NCI-H524 treated with DMSO at 0.1 percent for 48 hours (cell line): ENCODE measurements around the gene S100A14.
"Not testable (repeated sequence)": the region's sequence is repeated elsewhere in the genome, so short reads cannot be mapped to it uniquely, and the experiment has no call there.

Experiments
- DNase-seq: peaks from one replicate; lab custom pipeline; 2025; lab: John Stamatoyannopoulos, UW

S100A14 gene

DNA sequence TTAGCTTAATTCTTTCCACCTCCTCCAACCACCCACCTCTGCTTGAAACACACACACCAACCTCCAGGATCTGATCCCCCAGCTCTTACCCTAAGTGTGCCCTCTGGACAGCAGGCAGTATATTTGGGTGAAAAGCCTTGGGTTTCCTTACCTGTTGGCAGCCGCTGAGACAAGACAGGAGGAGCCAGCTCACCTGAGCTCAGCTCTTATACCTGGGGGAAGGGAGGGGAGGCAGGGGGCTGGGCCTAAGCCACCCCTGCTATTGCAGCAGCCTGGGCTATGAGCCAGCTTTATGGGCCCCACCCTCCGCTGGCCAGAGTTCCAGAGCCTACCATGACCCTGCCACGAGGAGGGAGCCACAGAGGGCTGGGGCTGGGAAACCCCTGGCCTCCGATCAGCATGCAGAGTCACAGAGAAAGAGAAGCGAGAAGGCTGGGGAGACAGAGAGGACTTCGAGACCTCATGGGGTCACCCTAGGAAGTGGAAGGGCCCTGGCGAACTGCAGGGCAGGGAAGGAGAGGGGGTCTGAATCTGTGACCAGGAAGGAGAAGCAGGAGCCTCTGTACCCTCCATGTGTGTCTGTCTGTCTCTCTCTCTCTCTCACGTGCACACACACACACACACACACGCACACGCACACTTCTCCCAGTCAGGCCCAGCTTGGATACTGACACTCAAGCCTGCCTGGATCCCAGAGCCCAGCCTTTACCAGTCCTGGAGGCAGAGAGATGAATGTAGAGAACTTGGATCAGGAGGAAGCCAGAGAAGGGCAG is at the start of gene S100A14:
Gene S100A14 (minus strand): TSS at position 182 of the 773 bp plus-strand sequence. CDS start 467 bp downstream, outside the sequence.
- no peak for DNase-seq

DNA sequence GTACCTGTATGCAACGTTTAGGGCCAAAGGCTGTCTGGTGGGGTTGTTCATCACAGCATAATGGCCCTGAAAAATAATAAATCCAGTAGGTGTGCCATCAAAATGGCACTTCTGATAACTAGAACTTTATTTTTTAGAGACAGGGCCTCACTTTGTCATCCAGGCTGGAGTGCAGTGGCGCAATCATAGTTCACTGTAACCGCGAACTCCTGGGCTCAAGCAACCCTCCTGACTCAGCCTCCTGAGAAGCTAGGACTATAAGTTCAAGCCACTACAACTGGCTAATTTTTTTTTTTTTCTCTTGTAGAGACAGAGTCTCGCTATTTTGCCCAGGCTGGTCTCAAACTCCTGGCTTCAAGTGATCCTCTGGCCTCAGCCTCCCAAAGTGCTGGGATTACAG is 47.1 kb upstream of the S100A14 start:
- DNase-seq: no peak

- DNase-seq: no peak
These were observed 46.1 kb upstream of the S100A14 start for GRCh38 chr1:153662269-153662668.

- no peak for DNase-seq
These were observed 45.1 kb upstream of the S100A14 start for GRCh38 chr1:153661111-153661708.

DNA sequence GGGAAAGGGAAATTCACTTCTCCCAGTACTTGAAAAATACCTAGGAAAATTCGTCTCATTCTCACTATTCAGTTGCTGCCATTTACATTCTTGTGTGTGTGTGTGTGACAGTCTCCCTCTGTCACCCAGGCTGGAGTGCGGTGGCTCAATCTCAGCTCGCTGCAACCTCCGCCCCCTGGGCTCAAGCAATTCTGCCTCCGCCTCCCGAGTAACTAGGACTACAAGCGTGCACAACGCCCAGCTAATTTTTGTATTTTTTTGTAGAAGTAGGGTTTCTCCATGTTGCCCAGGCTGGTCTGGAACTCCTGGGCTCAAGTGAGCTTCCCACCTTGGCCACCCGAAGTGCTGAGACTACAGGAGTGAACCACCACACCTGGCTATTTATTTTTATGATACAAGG is 43.5 kb upstream of the S100A14 start:
- no peak for DNase-seq

DNA sequence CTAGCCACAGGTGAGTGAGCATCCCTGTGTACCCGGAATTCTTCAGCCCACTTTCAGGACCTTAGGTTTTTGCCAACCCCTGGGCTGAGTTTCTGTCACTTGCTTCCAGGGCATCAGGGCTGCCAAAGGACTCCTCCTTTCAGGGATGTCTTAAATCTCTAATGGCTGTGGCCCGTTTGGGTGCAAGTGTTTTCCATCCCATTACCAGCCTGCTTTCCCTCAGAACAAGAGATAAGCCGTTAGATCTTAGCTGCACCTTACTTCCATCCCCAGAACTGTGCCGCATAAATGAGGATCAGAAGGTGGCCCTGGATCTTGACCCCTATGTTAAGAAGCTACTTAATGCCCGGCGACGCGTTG is 43.0 kb upstream of the S100A14 start:
- DNase-seq: no peak

DNA sequence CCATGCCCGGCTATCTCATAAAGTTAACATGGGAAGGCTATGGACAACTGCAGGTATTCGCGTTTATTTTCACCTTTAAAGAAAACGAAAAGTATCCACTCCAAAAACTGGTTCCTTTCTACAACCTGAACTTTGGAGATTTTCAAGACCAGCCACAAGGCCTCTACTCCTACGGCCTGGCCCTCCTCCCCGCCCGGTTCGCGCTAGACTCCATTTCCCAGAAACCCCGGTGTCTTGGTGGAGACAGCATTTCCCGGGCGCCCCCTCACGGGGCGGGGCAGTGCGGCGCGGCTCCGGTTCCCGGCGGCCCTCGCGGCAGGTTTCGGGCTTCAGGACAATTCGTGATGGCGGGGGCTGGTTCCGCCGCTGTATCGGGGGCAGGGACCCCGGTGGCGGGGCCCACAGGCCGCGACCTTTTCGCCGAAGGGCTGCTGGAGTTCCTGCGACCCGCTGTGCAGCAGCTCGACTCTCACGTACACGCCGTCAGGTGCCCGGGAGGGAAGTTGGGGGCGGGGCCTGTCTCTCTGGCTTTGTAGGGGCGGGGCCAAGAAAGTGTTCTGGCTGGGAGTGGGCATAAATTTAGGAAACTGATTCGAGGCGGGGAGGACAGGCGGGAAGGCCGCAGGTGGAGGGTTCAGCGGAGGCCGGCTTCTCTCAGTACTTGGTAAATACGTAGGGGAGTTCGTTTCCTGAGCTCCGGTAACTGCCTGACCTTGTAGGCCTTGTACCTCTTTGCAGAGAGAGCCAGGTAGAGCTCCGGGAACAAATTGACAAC is 42.5 kb upstream of the S100A14 start, which contains the start of gene SNAPIN:
Gene SNAPIN (plus strand): TSS at position 304 of the 775 bp plus-strand sequence. CDS start 41 bp downstream, at position 345.
- DNase-seq: peak; percentile 51

GRCh38 chr1:153655333-153655732 is 39.2 kb upstream of the S100A14 start:
- DNase-seq: no peak

GRCh38 chr1:153652805-153653500 is 36.8 kb upstream of the S100A14 start:
- no peak for DNase-seq

DNA sequence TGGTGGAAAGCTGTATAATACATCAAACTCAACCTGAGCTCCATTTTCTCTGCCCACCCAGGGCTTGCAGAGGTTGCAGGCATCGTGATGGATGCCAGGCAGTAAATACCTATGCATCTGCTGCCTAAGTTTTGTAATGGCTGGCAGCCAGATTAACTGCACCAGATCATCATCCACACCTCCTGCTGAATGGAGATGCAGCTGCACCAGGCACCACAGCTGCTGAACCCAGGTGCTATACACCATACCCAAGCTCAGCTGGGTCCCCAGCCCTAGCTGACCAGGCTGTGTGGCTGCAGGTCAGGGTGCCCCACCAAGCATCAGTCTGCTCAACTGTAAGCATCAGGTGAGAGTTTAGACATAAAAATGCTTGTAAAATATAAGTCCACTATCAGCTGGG is 35.6 kb upstream of the S100A14 start:
- DNase-seq: no peak

GRCh38 chr1:153649863-153650235 is 33.7 kb upstream of the S100A14 start:
- no peak for DNase-seq

DNA sequence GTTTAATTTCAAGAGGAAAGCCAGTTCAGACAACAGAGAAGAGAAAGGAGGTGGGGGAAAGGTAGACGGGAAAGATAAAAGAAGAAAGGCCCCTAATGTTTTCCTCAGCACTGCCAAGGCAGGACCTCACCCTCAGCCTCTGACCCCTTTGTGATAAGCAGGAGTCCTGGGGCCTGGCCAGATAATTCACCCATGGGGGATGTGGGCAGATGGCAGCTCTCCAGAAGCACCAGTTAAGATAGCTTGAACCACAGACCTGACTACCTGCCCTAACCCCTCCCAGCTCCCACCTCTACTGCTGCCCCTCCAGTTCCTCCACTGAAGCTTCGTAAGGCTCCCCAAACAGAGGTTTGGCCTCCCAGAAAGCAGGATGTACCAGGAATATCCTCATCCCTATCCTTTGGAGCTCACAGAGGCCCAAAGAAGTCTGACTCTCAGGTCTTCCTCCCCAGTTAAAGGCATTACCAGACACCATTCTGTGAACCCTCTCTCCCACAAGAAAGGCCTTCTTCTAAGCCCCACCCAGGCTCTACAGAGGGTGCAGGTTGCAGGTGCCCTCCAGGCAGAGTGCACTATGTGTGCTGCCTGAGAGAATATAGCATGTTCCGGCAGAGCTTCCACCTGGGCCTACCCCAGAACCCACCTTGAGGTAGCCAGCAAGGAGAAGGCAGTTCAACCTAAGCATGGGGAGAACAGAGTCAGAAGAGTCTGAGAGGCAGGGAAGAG is 33.2 kb upstream of the S100A14 start:
- DNase-seq: no peak

GRCh38 chr1:153648000-153648643 is 32.0 kb upstream of the S100A14 start:
- no peak for DNase-seq

- no peak for DNase-seq
These were observed 31.2 kb upstream of the S100A14 start for GRCh38 chr1:153647346-153647714.

DNA sequence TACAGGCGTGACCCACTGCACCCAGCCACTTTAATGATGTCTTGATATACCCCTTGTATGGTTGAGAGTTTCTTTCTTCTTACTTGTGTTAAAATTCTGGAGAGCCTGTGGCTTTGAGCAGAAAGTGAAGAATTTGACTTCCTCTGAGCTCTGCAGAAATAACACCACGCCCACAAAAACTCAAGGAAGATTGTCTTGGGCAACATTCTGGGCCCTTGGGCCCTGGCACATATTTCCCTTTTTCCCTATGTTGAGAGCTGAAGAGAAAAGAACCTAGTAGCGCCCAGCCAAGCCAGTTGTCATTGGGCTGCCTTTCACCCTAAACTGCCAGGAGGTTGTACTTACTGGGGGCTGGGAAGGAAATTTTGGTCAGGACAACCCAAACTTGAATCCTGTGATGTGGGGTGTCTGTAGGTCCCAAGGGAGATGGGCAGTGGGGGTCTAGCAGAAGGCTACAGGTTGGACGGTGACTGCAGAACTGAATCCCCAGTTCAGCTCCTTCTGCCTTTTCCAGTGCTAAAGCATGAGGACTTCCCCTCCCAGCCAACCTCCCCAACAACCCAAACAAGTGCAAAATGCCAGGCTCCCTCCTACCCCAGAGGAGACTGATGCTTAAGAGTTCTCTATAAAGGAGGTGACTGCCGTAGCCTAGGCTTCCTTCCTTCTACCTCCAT is 30.7 kb upstream of the S100A14 start:
- DNase-seq: no peak

DNA sequence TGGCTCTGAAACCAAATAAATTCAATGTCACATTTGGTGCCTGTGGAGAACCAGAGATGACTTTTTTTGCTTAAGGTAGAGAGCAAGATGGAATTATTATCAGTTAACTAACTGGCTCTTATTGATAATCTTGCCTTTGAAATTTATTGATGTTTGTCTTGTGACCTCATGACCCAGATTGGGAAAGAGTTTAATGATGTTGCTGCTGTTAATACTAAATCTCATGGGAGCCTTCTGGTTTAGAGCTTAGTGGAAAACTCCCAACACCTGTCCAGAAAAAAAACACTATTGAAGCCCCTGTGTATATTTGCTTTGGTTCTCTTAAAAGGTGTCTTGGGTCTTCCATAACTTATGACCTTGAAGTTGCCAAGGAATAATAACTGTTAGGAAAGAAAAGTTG is 27.7 kb upstream of the S100A14 start:
- no peak for DNase-seq

DNA sequence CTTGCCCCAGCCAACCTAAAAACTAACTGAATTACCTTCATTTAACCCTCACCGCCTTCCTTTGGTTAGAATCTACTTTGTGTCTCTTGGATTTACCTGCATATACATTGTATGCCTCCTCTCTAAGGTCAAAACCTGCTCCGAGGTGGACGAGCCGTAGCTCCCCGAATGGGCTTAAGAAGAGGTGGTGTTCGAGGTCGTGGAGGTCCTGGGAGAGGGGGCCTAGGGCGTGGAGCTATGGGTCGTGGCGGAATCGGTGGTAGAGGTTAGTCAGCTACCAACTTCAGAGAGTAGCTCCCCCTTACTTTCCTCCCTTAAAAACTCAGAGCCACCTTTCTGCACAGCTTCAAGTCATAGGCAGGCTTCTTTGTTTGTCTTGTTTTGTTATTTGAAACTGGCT is 27.0 kb upstream of the S100A14 start:
- no peak for DNase-seq

GRCh38 chr1:153642161-153642560 is 26.0 kb upstream of the S100A14 start:
- DNase-seq: no peak

DNA sequence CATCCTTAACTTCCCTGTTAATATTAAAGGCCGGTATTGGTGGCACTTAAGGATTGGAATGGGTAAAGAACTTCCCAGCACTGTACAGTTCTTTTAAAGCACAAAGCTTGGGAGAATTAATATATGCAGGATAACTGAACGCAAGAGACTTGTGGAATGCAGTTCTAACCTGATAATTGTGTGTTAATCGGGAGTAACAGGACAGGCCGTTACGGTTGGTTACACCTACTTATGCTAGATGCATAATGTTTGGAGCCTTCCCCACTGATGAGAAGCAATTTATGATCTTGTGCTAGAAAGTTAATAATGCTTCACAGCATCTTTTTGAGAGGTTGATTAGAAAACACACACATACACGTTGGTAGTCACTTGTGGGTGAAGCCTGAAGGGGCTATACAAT is 24.7 kb upstream of the S100A14 start:
- DNase-seq: no peak

- DNase-seq: not testable (repeated sequence)
These were observed 24.1 kb upstream of the S100A14 start for GRCh38 chr1:153640213-153640612.

DNA sequence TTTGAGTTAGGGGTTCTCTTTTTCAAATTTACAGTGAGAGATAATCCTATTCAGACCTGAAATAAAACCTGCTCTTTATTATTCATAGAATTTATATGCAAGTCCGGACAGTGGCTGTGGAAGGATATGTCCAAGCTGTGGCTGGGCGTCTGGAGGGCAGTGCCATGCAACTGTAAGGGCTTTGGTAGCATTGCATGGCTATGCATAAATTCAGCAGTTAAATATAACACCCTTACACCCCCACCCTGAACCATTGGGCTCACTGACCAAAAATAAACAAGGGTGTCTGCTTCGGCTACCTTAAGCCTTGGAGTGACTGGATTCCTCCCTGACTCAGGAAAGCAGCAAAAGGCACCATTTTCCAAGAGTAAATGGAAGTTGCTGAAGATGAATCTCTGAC is 23.2 kb upstream of the S100A14 start:
- no peak for DNase-seq
